ENCODE results near the gene MIDN. TPM values are rescaled to one million over a fixed set of nuclear protein-coding genes. Genes with fewer than 3 reads are reported as not detected.

Gene MIDN
- total and polyA plus RNA-seq, 2 of the 4 experiments (the other 2 are of a cell fraction), result 2.5 to 26.0 TPM

DNA sequence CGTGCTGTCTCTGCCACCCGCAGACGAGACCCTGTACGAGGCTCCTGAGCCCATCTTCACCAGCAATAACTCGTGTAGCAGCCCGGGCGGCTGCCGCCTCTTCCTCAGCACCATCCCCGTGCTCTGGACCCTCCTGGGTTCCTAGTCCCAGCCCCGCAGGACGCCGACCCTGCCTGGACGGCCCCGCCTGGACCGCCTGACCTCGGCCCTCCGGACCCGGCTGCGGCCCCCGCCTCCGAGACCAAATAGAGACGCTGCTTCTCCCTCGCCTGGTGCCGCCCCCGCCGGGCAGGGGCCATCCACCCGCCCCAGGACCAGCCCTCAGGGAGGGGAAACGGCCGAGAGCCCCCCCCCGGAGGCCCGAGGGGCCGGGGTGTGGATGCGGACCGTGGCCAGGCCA, 51.4 kb downstream of the MIDN start:
- no peak overlapping the region for H4K5ac ChIP-seq (ENCODE audit: low read depth, low read length)
- ATAC-seq (ENCODE audit: low read depth) (no peak), DNase-seq (no peak)
- dilution Hi-C loops (cut with HindIII; ENCODE audit: low sequenced_read_pairs, unreplicated experiment), result no loop called here
- no peaks in the 10 kb centered on the region for H3K79me1 ChIP-seq (ENCODE audit: low read depth in 1 of 2, low read length in 2 of 2)
- no peak overlapping the region for H2AK9ac ChIP-seq (replicated peaks; ENCODE audit: low read depth, low read length, poor library complexity)
- H2AFZ ChIP-seq (replicated peaks; ENCODE audit: low read length, poor library complexity), result no peak overlapping the region
- no peak overlapping the region for H3K27ac ChIP-seq (ENCODE audit: insufficient read depth, low read length)
- ChIA-PET CTCF (no interaction called here), POLR2A (ENCODE audit: unreplicated experiment) (no interaction called here)
- H3K23ac ChIP-seq (ENCODE audit: low read depth, low read length), result no peak overlapping the region
- H3K4me3 ChIP-seq (ENCODE audit: insufficient read depth, low read depth, low read length), result no peak overlapping the region
- H2AK5ac ChIP-seq (ENCODE audit: low read depth, low read length), result no peak overlapping the region
- no peak overlapping the region for H2BK120ac ChIP-seq (ENCODE audit: low read depth, low read length)
- H3K4me2 ChIP-seq (ENCODE audit: low read depth, low read length), result no peak overlapping the region
- H3K9ac ChIP-seq (ENCODE audit: low read depth, low read length), result no peak overlapping the region
- no peaks in the 10 kb centered on the region for H3K9me3 ChIP-seq (ENCODE audit: control insufficient read depth, insufficient read depth, low read length)
- intact Hi-C loops (cut with micrococcal nuclease), result no loop called here
- H2BK15ac ChIP-seq (ENCODE audit: low read depth, low read length), result no peak overlapping the region
- H3K4ac ChIP-seq (ENCODE audit: low read depth, low read length), result no peak overlapping the region
- TF ChIP-seq POLR2A (IDR thresholded peaks at IDR 0.05; ENCODE audit: low read depth, low read length) (no peak), SMC3 (IDR thresholded peaks at IDR 0.05; ENCODE audit: low read depth, low read length) (no peak), CHD1 (IDR thresholded peaks at IDR 0.05; ENCODE audit: low read depth, low read length) (no peak), RAD21 (IDR thresholded peaks at IDR 0.05; ENCODE audit: low read length) (no peak), RFX5 (IDR thresholded peaks at IDR 0.05; ENCODE audit: low read depth, low read length) (no peak)
- TF ChIP-seq, protein P1, sequence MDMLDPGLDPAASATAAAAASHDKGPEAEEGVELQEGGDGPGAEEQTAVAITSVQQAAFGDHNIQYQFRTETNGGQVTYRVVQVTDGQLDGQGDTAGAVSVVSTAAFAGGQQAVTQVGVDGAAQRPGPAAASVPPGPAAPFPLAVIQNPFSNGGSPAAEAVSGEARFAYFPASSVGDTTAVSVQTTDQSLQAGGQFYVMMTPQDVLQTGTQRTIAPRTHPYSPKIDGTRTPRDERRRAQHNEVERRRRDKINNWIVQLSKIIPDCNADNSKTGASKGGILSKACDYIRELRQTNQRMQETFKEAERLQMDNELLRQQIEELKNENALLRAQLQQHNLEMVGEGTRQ (IDR thresholded peaks at IDR 0.05; ENCODE audit: low read depth, low read length), result no peak
- H4K8ac ChIP-seq (ENCODE audit: low read depth in 2 of 2, low read length in 2 of 2), result no peak overlapping the region
- H4K20me1 ChIP-seq (ENCODE audit: insufficient read depth, low read length), result no peaks in the 10 kb centered on the region
- no TSS peak for BruUV-seq (replicated peaks)
- no peaks in the 10 kb centered on the region for H3K36me3 ChIP-seq (ENCODE audit: control insufficient read depth, insufficient read depth, low read length)
- H3K14ac ChIP-seq (replicated peaks; ENCODE audit: low read depth, low read length), result no peak overlapping the region
- H2BK20ac ChIP-seq (ENCODE audit: low read depth, low read length), result no peak overlapping the region
- H3K27me3 ChIP-seq (ENCODE audit: control insufficient read depth, insufficient read depth, low read length), result peaks cover 2% of the 10 kb centered on the region; the same call in 1 of the 2 replicates
- in situ Hi-C loops (cut with MboI; ENCODE audit: low sequenced_read_pairs), result no loop called here
- H3K9me1 ChIP-seq (ENCODE audit: insufficient read depth, low read length), result no peaks in the 10 kb centered on the region
- H4K91ac ChIP-seq (ENCODE audit: insufficient read depth, low read depth, low read length), result no peak overlapping the region
- H2BK5ac ChIP-seq (ENCODE audit: low read depth, low read length, poor library complexity, severe bottlenecking), result no peak overlapping the region
- no peak overlapping the region for H3K56ac ChIP-seq (ENCODE audit: extremely low read depth, insufficient read depth, low read length)
- peaks cover 3% of the 10 kb centered on the region; the same call in 1 of the 2 replicates for H3K4me1 ChIP-seq (ENCODE audit: control insufficient read depth, insufficient read depth, low read length)
- no peak overlapping the region for H3K18ac ChIP-seq (ENCODE audit: low read depth, low read length)
- WGBS, 2 experiments (ENCODE audit: extremely low coverage in 2 of 2, insufficient read length in 1 of 2), result 91% methylated on average over 14 of the region's 34 CpGs; no CpG with 5 or more reads in 1 of the 2 experiments
